LHCN-M2 (cell line): ENCODE data around the gene ANGEL1. TPM values are rescaled to one million over a fixed set of nuclear protein-coding genes. Genes with fewer than 3 reads are reported as not detected.

Experiments
- DNase-seq: peaks from one replicate; pipeline ENCODE4 v3.0.0-alpha.2; 2012; ENCODE audit warnings: low read depth
- total RNA-seq: library from RNA; depleted of rRNA; stranded (reverse); fragments of >200 nt; gene quantifications from 2 replicates; pipeline ENCODE4 v1.2.3, GENCODE V29; 2014

Gene ANGEL1
- total RNA-seq, 1 experiment from 2014 or later = 10.7 TPM

- no peak for DNase-seq
These were observed 2.3 kb upstream of the ANGEL1 start for GRCh38 chr14:76814726-76815645.

DNA sequence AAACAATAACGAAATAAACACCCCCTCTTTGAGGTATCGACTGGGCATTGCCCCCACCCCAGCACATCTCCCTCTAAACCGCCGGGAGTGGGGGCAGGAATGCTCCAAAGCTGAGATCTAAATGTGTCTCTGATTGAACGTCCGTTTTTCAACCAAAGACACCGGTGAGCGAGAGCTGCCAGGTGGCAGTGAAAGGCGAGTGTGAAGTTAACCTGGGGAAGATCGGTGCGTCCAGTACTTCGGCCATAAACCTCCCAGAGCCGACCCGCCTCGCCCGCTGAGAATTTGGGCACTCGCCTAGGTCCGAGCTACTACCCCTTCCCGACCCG, 625 bp downstream of the ANGEL1 start:
- no peak for DNase-seq

- DNase-seq = no peak
These were observed 1.1 kb downstream of the ANGEL1 start for GRCh38 chr14:76811561-76811960.

DNA sequence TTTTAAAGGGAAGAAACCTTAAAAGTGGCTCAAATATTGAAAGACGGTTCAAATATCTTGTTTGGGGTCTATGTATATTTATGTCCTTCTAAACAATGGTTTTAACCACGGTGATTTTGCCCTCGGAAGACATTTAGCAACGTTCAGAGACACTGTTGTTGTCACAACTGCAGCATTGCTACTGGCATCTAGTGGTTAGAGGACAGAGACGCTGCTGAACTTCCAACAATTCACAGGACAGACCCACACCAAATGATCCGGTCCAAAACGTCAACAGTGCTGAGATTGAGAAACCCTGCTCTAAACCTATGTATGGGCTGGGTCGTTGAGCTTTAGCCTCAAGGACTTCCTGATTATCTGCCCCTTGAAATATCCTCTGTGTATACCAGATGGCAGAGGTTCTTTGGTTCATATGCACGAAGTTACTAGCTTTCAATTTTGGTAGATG, 1.7 kb downstream of the ANGEL1 start:
- DNase-seq = peak; percentile 42

DNA sequence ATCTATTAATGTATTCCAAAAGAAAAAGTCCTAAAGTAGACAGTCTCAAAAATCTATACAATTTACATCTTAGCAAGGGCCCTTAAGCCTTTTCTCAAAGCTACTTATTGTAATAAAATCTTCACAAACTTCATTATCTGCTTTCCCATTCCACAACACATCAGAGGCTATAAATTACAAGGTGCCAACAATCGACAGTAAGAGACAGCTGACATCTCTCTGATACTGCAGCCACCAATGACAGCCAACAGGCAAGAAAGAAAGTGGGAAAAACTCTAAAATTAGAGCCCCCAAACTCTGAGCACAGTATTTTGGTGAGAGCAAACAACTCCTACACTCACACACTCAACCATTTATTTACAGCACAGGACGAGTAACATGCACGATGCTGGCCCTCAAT, 2.2 kb downstream of the ANGEL1 start:
- no peak for DNase-seq

GRCh38 chr14:76808990-76809389, 3.7 kb downstream of the ANGEL1 start:
- no peak for DNase-seq

DNA sequence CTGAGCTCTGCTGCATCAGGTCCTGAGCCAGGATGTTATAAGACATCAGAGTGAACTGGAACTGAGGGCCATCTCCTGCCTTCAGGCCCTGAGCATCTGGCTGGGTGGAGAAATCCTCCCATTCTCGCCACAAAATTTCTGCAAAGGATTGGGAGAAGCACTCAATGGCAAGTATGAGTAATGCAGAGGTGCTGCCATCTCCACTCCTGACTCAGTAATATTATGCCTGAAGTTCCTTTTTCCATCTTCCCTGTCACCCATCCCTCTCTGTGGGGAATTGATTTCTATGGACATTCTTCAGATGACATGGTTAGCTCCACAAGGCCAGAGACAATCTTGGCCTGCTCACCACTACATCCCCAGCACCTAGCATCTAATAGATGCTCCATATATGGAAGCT, 4.7 kb downstream of the ANGEL1 start:
- DNase-seq = no peak

DNA sequence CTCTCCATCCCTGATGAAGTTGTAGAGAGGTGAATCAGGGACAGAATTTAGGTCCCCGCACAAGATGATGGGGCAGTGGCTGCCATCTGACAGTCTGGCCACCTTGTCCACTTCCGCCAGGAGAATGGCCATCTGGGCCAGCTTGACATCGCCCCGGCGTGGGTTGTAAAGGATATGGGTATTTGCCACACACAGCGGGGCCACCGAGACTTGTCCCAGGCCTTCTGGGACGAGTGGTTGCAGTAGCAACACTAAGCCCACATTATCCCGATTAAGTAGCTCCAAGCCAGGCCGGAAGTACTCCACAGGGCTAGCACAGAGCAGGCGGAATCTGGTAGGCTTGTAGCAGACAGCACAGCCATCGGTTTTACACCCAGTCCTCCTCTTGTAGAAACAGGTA, 6.2 kb downstream of the ANGEL1 start:
- no peak for DNase-seq

DNA sequence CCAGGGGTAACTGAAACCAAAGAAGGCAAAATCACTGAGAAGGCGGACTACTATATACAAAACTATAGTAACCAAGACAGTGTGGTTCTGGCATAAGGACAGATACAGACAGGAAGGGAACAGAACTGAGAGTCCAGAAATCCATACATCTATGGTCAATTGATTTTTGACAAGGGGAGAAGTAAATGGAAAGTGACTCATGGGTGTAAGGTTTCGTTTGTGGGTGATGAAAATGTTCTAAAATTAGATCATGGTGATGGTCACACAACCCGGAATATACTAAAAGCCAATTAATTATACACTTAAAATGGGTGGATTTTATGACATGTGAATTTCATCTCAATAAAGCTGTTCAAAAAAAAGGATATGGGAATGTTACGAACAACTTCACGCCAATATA, 18.7 kb downstream of the ANGEL1 start:
- DNase-seq = no peak

- no peak for DNase-seq
These were observed 19.4 kb downstream of the ANGEL1 start for GRCh38 chr14:76793324-76793723.

- no peak for DNase-seq
These were observed 20.3 kb downstream of the ANGEL1 start for GRCh38 chr14:76792422-76792821.

- DNase-seq = no peak
These were observed 26.1 kb downstream of the ANGEL1 start for GRCh38 chr14:76786601-76787000.

DNA sequence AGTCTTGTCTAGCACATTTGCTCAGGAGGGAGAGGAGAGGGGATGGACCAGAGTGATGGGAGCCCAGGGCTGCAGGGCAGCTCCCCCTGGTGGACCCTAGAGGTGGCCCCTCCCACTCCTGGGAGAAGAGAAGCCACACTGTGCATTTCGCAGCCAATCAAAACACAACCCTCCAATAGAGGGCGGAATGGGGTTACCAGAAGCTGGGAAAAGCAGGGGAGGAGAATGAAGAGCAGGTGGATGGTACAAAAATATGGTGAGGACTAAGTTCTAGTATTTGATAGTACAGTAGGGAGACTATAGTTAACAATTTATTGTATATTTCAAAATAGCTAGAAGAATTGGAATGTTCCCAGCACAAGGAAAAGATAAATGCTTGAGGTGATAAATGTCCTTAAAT, 27.8 kb downstream of the ANGEL1 start:
- DNase-seq = peak; percentile 78

DNA sequence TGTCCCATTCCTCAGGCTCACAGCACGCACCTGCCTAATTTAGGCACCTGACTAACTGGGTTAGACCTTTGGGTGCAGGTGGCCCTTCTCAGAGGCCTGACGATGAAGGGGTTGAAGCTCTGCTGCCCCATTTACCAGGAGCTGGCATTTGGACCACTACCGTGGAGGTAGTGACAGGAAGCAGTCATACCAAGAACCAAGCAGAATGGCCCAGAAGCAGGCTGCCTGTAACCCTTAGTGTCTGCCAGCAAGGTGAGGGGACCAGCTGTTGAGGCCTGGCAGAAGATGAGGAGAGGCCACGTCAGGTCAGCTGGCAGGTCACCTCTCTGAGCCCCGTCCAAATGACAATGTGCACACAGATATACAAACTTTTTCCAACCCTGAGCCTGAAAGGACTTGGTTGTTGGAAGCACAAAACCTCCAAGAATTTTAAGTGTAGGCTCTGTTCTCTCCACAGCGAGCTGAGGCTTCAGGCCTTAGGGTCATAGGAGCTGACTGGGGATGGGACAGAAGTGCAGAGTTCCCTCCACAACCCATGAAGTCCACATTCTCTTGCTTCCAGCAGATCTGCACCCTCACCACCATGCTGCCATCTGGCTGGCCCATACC, 28.3 kb downstream of the ANGEL1 start:
- DNase-seq = no peak

GRCh38 chr14:76782885-76783566, 29.7 kb downstream of the ANGEL1 start:
- no peak for DNase-seq

DNA sequence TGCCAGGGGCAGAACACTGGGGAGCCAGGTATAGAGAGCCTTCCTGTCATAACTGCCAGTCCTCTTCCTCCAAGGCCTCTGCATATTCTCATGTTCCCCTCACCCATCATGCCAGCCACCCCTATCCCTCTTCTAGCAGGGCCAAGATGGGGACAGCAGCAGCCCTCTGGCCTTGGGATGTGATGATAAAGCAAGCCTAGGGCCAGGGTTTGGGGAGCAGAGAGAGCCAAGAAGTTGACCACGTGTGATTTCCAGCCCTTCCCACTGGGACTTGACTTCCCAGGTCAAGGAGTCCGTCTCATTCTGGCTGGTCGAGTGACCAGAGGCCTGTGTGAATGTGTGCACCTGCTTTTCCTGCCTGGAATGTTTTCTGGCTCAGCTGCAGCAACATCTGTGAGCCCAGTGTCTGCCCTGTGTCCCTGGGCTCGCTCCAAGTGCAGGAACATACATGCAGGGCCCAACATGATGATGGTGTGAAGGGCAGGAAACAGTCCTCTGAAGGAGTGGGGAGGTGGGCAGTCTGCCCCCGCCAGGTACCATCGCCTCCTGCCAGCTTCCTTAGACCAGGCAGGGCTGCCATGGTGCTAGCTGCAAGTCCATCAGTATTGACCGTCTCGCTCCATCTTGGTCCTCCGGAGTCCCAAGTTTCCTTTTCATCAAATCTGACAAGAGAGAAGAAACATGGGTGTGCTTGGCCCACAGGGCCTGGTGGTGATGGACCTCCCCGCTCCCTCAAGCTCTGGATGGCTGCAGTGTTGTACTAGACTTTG, 30.4 kb downstream of the ANGEL1 start:
- DNase-seq = no peak

GRCh38 chr14:76781648-76782051, 31.0 kb downstream of the ANGEL1 start:
- no peak for DNase-seq

DNA sequence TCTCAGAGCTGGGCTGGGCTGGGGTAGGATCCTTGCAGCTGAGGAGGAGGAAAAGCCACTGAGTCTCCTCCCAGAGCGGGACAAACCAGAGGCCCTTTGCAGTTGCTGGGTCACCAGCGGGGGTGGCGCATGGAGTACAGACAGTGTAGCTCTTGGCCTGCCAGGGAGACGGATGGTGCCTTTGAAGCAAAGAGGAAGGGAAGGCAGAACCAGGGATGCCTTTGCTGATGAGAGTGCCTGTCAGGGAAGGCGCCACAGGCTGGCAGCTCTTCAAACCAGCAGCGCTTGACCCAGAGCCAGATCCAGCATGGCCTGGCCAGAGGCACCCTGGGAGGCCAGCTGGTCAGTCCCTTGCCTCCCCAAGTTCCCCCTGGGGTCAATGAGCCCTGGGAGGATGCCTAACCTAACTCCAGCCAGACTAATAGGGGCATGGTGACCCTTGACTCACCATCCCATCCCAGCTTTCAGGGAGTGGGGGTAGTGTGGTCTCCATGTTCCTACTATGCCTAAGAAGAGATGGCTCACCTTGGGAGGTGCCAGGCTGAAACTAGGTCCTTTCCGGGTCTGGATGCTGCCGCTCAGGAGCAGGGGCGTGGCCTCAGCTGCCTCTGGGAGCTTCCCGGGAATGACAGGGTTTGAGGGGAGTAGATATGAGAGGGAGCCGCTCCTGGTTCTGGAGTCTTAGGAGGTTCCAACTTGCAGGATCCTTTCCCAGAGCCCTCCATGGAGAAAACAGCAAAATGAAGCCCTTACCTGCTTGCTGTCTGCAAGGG, 31.6 kb downstream of the ANGEL1 start:
- peak; percentile 20 for DNase-seq

DNA sequence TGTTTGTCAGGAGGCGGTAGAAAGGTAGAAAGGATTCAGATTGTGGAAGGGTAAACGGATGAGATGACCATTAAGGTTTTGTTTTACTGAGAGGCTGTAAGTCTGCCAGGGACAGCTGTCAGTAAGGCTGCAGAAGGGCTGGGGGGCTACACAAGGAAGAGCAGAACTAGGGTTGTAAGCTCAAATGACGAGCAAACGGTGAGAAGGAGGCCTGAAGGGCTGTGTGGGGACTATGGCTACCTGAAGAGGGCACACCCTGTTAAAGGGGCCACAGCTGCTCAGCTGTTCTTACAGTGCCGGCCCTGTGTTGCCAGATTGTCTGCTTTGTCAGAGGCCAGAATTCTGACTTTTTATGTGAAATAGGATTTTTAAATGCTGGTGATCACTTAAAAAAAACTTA, 32.3 kb downstream of the ANGEL1 start:
- no peak for DNase-seq

DNA sequence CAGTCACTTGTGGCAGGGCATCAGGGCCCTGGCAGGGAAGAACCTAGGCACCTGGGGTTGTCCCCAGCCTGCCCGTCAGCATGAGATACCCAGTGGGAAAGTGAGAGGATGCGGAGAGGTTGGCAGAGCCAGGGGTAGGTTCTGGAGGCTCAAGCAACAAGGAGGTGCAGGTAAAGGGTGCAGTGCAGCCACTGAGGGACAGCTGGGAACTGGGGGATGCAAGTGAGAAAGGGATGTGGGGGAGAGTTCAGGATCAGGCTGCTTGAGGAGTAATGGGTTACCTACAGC, 32.7 kb downstream of the ANGEL1 start:
- no peak for DNase-seq
